ENCODE data around the gene TRIM66.
A peak's percentile ranks its signal among the peaks of the same experiment; 100 is the strongest.

TRIM66 gene

GRCh38 chr11:8709002-8709672 lies 26.7 kb upstream of the TRIM66 start:
- Histone ChIP-seq H3K27ac (ENCODE audit: low read depth, low read length) (no peak overlapping the region), H3K79me2 (ENCODE audit: control insufficient read depth, insufficient read depth, low read length, poor library complexity) (no peaks in the 10 kb centered on the region), H3K4me2 (ENCODE audit: low read length) (no peak overlapping the region), H4K91ac (ENCODE audit: low read depth, low read length) (no peak overlapping the region), H3K18ac (ENCODE audit: low read length) (no peak overlapping the region), H2AFZ (ENCODE audit: insufficient read depth, low read length, poor library complexity) (no peak overlapping the region), H3K4me1 (ENCODE audit: control insufficient read depth in 1 of 2, insufficient read depth in 2 of 2, low read length in 2 of 2) (peaks cover 2 to 3% of the 10 kb centered on the region in 2 experiments), H3K9ac (ENCODE audit: low read length) (no peak overlapping the region), H2BK5ac (ENCODE audit: low read depth, low read length, poor library complexity) (no peak overlapping the region), H2AK5ac (ENCODE audit: low read length) (no peak overlapping the region), H3K27me3 (ENCODE audit: insufficient read depth, low read length) (no peaks in the 10 kb centered on the region), H3K9me3 (ENCODE audit: insufficient read depth, low read depth, low read length) (no peaks in the 10 kb centered on the region), H4K12ac (ENCODE audit: low read depth, low read length) (no peak overlapping the region), H3K23ac (ENCODE audit: low read length) (no peak overlapping the region), H3K4me3 (ENCODE audit: low read depth, low read length) (no peak overlapping the region), H3K36me3 (ENCODE audit: control insufficient read depth in 1 of 2, insufficient read depth in 2 of 2, low read length in 2 of 2) (peaks cover 48 to 56% of the 10 kb centered on the region in 2 experiments), H4K8ac (ENCODE audit: low read depth, low read length) (no peak overlapping the region), H3K14ac (ENCODE audit: low read length) (no peak overlapping the region), H2BK120ac (ENCODE audit: insufficient read depth, low read length, poor library complexity) (no peak overlapping the region), H3K79me1 (ENCODE audit: low read length) (no peaks in the 10 kb centered on the region), H2BK12ac (ENCODE audit: low read length) (no peak overlapping the region), H3K4ac (ENCODE audit: low read depth, low read length) (no peak overlapping the region)
- WGBS (ENCODE audit: extremely low coverage, insufficient coverage, insufficient read length): no CpG with 5 or more reads among the region's 12 CpGs
- no peak for DNase-seq

- Histone ChIP-seq H3K4me2 (ENCODE audit: low read length) (no peak overlapping the region), H3K23ac (ENCODE audit: low read length) (no peak overlapping the region), H3K4ac (ENCODE audit: low read depth, low read length) (no peak overlapping the region), H3K36me3 (ENCODE audit: control insufficient read depth in 1 of 2, insufficient read depth in 2 of 2, low read length in 2 of 2) (peaks cover 49 to 57% of the 10 kb centered on the region in 2 experiments), H3K27me3 (ENCODE audit: insufficient read depth, low read length) (no peaks in the 10 kb centered on the region), H2AFZ (ENCODE audit: insufficient read depth, low read length, poor library complexity) (no peak overlapping the region), H2AK5ac (ENCODE audit: low read length) (no peak overlapping the region), H4K91ac (ENCODE audit: low read depth, low read length) (no peak overlapping the region), H4K12ac (ENCODE audit: low read depth, low read length) (no peak overlapping the region), H2BK120ac (ENCODE audit: insufficient read depth, low read length, poor library complexity) (no peak overlapping the region), H3K4me3 (ENCODE audit: low read depth, low read length) (no peak overlapping the region), H3K79me2 (ENCODE audit: control insufficient read depth, insufficient read depth, low read length, poor library complexity) (no peaks in the 10 kb centered on the region), H3K79me1 (ENCODE audit: low read length) (no peaks in the 10 kb centered on the region), H3K27ac (ENCODE audit: low read depth, low read length) (no peak overlapping the region), H2BK5ac (ENCODE audit: low read depth, low read length, poor library complexity) (no peak overlapping the region), H3K14ac (ENCODE audit: low read length) (no peak overlapping the region), H3K4me1 (ENCODE audit: control insufficient read depth in 1 of 2, insufficient read depth in 2 of 2, low read length in 2 of 2) (peaks cover 2 to 3% of the 10 kb centered on the region in 2 experiments), H3K18ac (ENCODE audit: low read length) (no peak overlapping the region), H2BK12ac (ENCODE audit: low read length) (peak overlapping the region; percentile 23), H3K9ac (ENCODE audit: low read length) (no peak overlapping the region), H4K8ac (ENCODE audit: low read depth, low read length) (no peak overlapping the region), H3K9me3 (ENCODE audit: insufficient read depth, low read depth, low read length) (no peaks in the 10 kb centered on the region)
- no CpG with 5 or more reads among the region's 10 CpGs for WGBS (ENCODE audit: extremely low coverage, insufficient coverage, insufficient read length)
- DNase-seq: no peak
Observed at GRCh38 chr11:8707541-8708191, 25.2 kb upstream of the TRIM66 start.

GRCh38 chr11:8706673-8707432 lies 24.4 kb upstream of the TRIM66 start:
- no peak overlapping the region for H2AK5ac ChIP-seq (ENCODE audit: low read length)
- no peak overlapping the region for H3K9ac ChIP-seq (ENCODE audit: low read length)
- no peak overlapping the region for H3K18ac ChIP-seq (ENCODE audit: low read length)
- DNase-seq: no peak
- H3K4me2 ChIP-seq (ENCODE audit: low read length): no peak overlapping the region
- H3K79me2 ChIP-seq (ENCODE audit: control insufficient read depth, insufficient read depth, low read length, poor library complexity): no peaks in the 10 kb centered on the region
- no peak overlapping the region for H3K27ac ChIP-seq (ENCODE audit: low read depth, low read length)
- no peak overlapping the region for H4K8ac ChIP-seq (ENCODE audit: low read depth, low read length)
- no peak overlapping the region for H2BK5ac ChIP-seq (ENCODE audit: low read depth, low read length, poor library complexity)
- H3K27me3 ChIP-seq (ENCODE audit: insufficient read depth, low read length): no peaks in the 10 kb centered on the region
- H3K4me3 ChIP-seq (ENCODE audit: low read depth, low read length): no peak overlapping the region
- no CpG with 5 or more reads among the region's 14 CpGs for WGBS (ENCODE audit: extremely low coverage, insufficient coverage, insufficient read length)
- H3K79me1 ChIP-seq (ENCODE audit: low read length): no peaks in the 10 kb centered on the region
- no peak overlapping the region for H3K4ac ChIP-seq (ENCODE audit: low read depth, low read length)
- H3K14ac ChIP-seq (ENCODE audit: low read length): no peak overlapping the region
- no peak overlapping the region for H2AFZ ChIP-seq (ENCODE audit: insufficient read depth, low read length, poor library complexity)
- H3K36me3 ChIP-seq (ENCODE audit: control insufficient read depth in 1 of 2, insufficient read depth in 2 of 2, low read length in 2 of 2): peaks cover 49 to 58% of the 10 kb centered on the region in 2 experiments
- no peak overlapping the region for H2BK12ac ChIP-seq (ENCODE audit: low read length)
- H3K9me3 ChIP-seq (ENCODE audit: insufficient read depth, low read depth, low read length): no peaks in the 10 kb centered on the region
- H2BK120ac ChIP-seq (ENCODE audit: insufficient read depth, low read length, poor library complexity): no peak overlapping the region
- H4K12ac ChIP-seq (ENCODE audit: low read depth, low read length): no peak overlapping the region
- no peak overlapping the region for H3K23ac ChIP-seq (ENCODE audit: low read length)
- H4K91ac ChIP-seq (ENCODE audit: low read depth, low read length): no peak overlapping the region
- peaks cover 2 to 3% of the 10 kb centered on the region in 2 experiments for H3K4me1 ChIP-seq (ENCODE audit: control insufficient read depth in 1 of 2, insufficient read depth in 2 of 2, low read length in 2 of 2)

GRCh38 chr11:8705146-8705545 lies 22.7 kb upstream of the TRIM66 start:
- Histone ChIP-seq H2AK5ac (ENCODE audit: low read length) (no peak overlapping the region), H3K4me2 (ENCODE audit: low read length) (no peak overlapping the region), H3K27me3 (ENCODE audit: insufficient read depth, low read length) (no peaks in the 10 kb centered on the region), H2BK5ac (ENCODE audit: low read depth, low read length, poor library complexity) (no peak overlapping the region), H4K12ac (ENCODE audit: low read depth, low read length) (no peak overlapping the region), H2AFZ (ENCODE audit: insufficient read depth, low read length, poor library complexity) (no peak overlapping the region), H3K4ac (ENCODE audit: low read depth, low read length) (no peak overlapping the region), H3K4me1 (ENCODE audit: control insufficient read depth in 1 of 2, insufficient read depth in 2 of 2, low read length in 2 of 2) (peaks cover 5 to 8% of the 10 kb centered on the region in 2 experiments), H3K9ac (ENCODE audit: low read length) (no peak overlapping the region), H2BK120ac (ENCODE audit: insufficient read depth, low read length, poor library complexity) (no peak overlapping the region), H3K14ac (ENCODE audit: low read length) (no peak overlapping the region), H3K18ac (ENCODE audit: low read length) (no peak overlapping the region), H4K8ac (ENCODE audit: low read depth, low read length) (no peak overlapping the region), H3K23ac (ENCODE audit: low read length) (no peak overlapping the region), H3K79me2 (ENCODE audit: control insufficient read depth, insufficient read depth, low read length, poor library complexity) (no peaks in the 10 kb centered on the region), H2BK12ac (ENCODE audit: low read length) (no peak overlapping the region), H3K36me3 (ENCODE audit: control insufficient read depth in 1 of 2, insufficient read depth in 2 of 2, low read length in 2 of 2) (peaks cover 41 to 47% of the 10 kb centered on the region in 2 experiments), H3K27ac (ENCODE audit: low read depth, low read length) (no peak overlapping the region), H4K91ac (ENCODE audit: low read depth, low read length) (no peak overlapping the region), H3K79me1 (ENCODE audit: low read length) (peaks cover 1% of the 10 kb centered on the region), H3K4me3 (ENCODE audit: low read depth, low read length) (no peak overlapping the region), H3K9me3 (ENCODE audit: insufficient read depth, low read depth, low read length) (no peaks in the 10 kb centered on the region)
- no peak for DNase-seq
- WGBS (ENCODE audit: extremely low coverage, insufficient coverage, insufficient read length): no CpG with 5 or more reads among the region's 5 CpGs

All from trophoblast cell (in vitro differentiated cells and primary cell).